ENCODE measurements around the gene ATP2C2. TPM values are rescaled to one million over a fixed set of nuclear protein-coding genes. Genes with fewer than 3 reads are reported as not detected.

The ATP2C2 gene
- total RNA-seq, 1 donor from 2014 or later, result not detected

DNA sequence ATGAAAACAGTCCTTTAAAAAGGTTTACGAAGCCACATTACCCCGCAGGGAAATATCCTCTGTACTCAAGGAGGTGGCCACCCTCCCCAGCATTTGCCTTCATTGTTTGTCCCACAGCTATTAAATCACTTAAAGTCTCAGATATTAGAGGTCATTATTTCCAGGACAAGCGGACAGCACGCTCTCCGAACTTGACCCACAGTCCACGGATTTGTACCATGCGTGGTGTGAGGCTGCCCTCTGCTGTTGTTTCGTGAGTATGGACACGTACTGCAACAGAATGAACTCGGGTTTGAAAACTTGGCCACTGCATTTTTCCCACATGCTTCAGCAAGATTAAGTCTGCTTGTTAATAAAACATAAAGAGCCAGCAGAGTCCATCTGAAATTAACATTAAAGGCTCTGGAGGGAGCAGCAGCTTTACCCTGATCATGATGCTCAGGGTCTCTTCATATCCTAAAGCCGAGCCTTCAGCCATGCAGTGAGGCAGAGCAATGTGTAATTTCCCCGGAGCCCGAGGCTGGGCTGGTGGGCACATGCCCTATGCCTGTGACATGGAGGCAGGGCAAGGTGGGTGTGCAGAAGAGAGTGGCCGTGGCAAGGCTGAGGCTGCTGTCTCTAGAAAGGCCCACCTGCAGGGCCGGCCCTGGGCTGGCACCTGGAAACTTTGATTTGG, 116.4 kb downstream of the ATP2C2 start:
- intact Hi-C loops (cut with micrococcal nuclease), result loop anchor here (2.0 kb wide), 1 partner anchor 208 kb away; no protein-coding TSS in a partner anchor
- peaks cover 30% of the 10 kb centered on the region for H3K36me3 Mint-ChIP-seq (ENCODE audit: low read depth)
- H3K4me1 Mint-ChIP-seq, result peaks cover 2% of the 10 kb centered on the region
- no peak overlapping the region for H3K27ac Mint-ChIP-seq
- DNase-seq, result peak; percentile 68
- H3K4me3 Mint-ChIP-seq, result no peak overlapping the region
- no peaks in the 10 kb centered on the region for H3K9me3 Mint-ChIP-seq
- no peaks in the 10 kb centered on the region for H3K27me3 Mint-ChIP-seq

- H3K9me3 Mint-ChIP-seq, result no peaks in the 10 kb centered on the region
- no peaks in the 10 kb centered on the region for H3K27me3 Mint-ChIP-seq
- peaks cover 4% of the 10 kb centered on the region for H3K4me1 Mint-ChIP-seq
- intact Hi-C loops (cut with micrococcal nuclease), result loop anchor here (2.0 kb wide), 1 partner anchor 209 kb away; no protein-coding TSS in a partner anchor
- H3K4me3 Mint-ChIP-seq, result no peak overlapping the region
- peaks cover 34% of the 10 kb centered on the region for H3K36me3 Mint-ChIP-seq (ENCODE audit: low read depth)
- no peak overlapping the region for H3K27ac Mint-ChIP-seq
- no peak for DNase-seq
These were observed 117.1 kb downstream of the ATP2C2 start for GRCh38 chr16:84485255-84486010.

GRCh38 chr16:84486126-84486525, 117.8 kb downstream of the ATP2C2 start:
- Mint-ChIP-seq H3K36me3 (ENCODE audit: low read depth) (peaks cover 40% of the 10 kb centered on the region), H3K27ac (no peak overlapping the region), H3K4me3 (no peak overlapping the region), H3K9me3 (no peaks in the 10 kb centered on the region), H3K27me3 (no peaks in the 10 kb centered on the region), H3K4me1 (peaks cover 4% of the 10 kb centered on the region)
- intact Hi-C loops (cut with micrococcal nuclease), result no loop called here
- no peak for DNase-seq

DNA sequence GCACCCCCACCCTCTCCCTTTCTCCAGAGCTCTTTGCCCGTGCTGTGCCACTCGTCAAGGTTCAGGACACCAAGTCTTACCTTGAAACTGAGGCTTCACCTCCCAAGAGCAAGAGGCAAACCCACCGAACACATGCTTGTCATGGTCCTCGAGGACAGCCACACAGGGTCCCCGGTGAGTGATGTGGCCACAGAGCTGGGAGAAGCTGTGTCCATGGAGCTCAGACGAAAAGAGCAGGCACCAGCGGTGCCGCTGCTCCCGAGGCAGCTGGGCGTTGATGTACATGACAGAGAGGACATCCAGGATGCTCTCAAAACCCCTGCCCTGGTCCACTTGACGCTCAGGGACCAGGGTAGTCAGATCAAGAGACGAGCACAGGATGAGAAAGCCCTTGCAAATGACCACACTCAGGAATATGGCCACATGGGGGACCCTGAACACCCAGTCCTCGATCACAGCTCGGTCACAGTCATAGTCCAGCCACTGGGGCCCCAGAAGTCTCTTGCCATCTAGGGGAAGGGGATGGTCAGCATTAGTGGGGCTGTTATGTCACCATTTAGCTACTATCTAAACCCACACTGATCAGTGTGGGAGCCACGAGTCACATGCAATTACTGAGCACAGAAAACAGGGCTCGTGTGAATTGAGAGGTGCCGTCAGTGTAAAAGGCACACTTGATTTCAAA, 118.4 kb downstream of the ATP2C2 start:
- Mint-ChIP-seq H3K27ac (no peak overlapping the region), H3K36me3 (ENCODE audit: low read depth) (peaks cover 37% of the 10 kb centered on the region), H3K4me3 (no peak overlapping the region), H3K9me3 (no peaks in the 10 kb centered on the region), H3K27me3 (no peaks in the 10 kb centered on the region), H3K4me1 (peaks cover 4% of the 10 kb centered on the region)
- intact Hi-C loops (cut with micrococcal nuclease), result no loop called here
- no peak for DNase-seq

- no peaks in the 10 kb centered on the region for H3K27me3 Mint-ChIP-seq
- DNase-seq, result no peak
- peaks cover 38% of the 10 kb centered on the region for H3K36me3 Mint-ChIP-seq (ENCODE audit: low read depth)
- H3K27ac Mint-ChIP-seq, result no peak overlapping the region
- H3K9me3 Mint-ChIP-seq, result no peaks in the 10 kb centered on the region
- no peak overlapping the region for H3K4me3 Mint-ChIP-seq
- H3K4me1 Mint-ChIP-seq, result peaks cover 4% of the 10 kb centered on the region
- intact Hi-C loops (cut with micrococcal nuclease), result no loop called here
These were observed 119.0 kb downstream of the ATP2C2 start for GRCh38 chr16:84487358-84487757.

DNA sequence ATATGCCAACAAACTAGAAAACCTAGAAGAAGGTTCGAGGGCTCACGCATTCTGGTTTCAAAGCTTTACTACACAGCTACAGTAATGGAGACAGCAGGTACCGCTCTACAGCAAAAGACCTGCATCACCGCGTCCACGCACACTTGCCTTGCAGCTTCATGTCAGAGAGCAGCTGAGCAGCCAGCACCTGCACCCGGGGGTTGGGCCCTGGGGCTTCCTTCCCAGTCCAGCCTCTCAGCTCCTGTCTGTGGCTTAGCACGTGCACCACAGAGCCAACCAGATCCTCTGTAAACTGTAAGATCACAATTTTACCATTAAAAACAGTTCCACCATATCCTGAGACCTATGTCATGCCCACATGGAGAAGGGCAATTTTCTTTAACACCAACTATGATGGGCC, 120.8 kb downstream of the ATP2C2 start:
- intact Hi-C loops (cut with micrococcal nuclease), result no loop called here
- Mint-ChIP-seq H3K9me3 (no peaks in the 10 kb centered on the region), H3K4me1 (peaks cover 4% of the 10 kb centered on the region), H3K27me3 (no peaks in the 10 kb centered on the region), H3K4me3 (no peak overlapping the region), H3K36me3 (ENCODE audit: low read depth) (peaks cover 49% of the 10 kb centered on the region), H3K27ac (no peak overlapping the region)
- DNase-seq, result no peak

- H3K36me3 Mint-ChIP-seq (ENCODE audit: low read depth), result peaks cover 69% of the 10 kb centered on the region
- no peak overlapping the region for H3K4me3 Mint-ChIP-seq
- H3K9me3 Mint-ChIP-seq, result peaks cover 9% of the 10 kb centered on the region
- no peaks in the 10 kb centered on the region for H3K4me1 Mint-ChIP-seq
- H3K27ac Mint-ChIP-seq, result peak overlapping the region; percentile 25
- DNase-seq, result no peak
- no peaks in the 10 kb centered on the region for H3K27me3 Mint-ChIP-seq
- intact Hi-C loops (cut with micrococcal nuclease), result no loop called here
These were observed 127.2 kb downstream of the ATP2C2 start for GRCh38 chr16:84495506-84495905.

- no peak for DNase-seq
- Mint-ChIP-seq H3K9me3 (peaks cover 9% of the 10 kb centered on the region), H3K4me3 (no peak overlapping the region), H3K27ac (no peak overlapping the region), H3K4me1 (peaks cover 2% of the 10 kb centered on the region), H3K36me3 (ENCODE audit: low read depth) (peaks cover 64% of the 10 kb centered on the region), H3K27me3 (no peaks in the 10 kb centered on the region)
- intact Hi-C loops (cut with micrococcal nuclease), result no loop called here
These were observed 128.7 kb downstream of the ATP2C2 start for GRCh38 chr16:84496991-84497390.

GRCh38 chr16:84497418-84498222, 129.3 kb downstream of the ATP2C2 start:
- no peak overlapping the region for H3K27ac Mint-ChIP-seq
- H3K36me3 Mint-ChIP-seq (ENCODE audit: low read depth), result peaks cover 66% of the 10 kb centered on the region
- H3K9me3 Mint-ChIP-seq, result peaks cover 9% of the 10 kb centered on the region

GRCh38 chr16:84498223-84498610, 129.9 kb downstream of the ATP2C2 start:
- H3K27me3 Mint-ChIP-seq, result no peaks in the 10 kb centered on the region
- no peak overlapping the region for H3K27ac Mint-ChIP-seq
- H3K9me3 Mint-ChIP-seq, result peaks cover 9% of the 10 kb centered on the region
- H3K36me3 Mint-ChIP-seq (ENCODE audit: low read depth), result peaks cover 61% of the 10 kb centered on the region
- intact Hi-C loops (cut with micrococcal nuclease), result no loop called here
- peaks cover 2% of the 10 kb centered on the region for H3K4me1 Mint-ChIP-seq
- no peak for DNase-seq
- no peak overlapping the region for H3K4me3 Mint-ChIP-seq

More at GRCh38 chr16:84497418-84498222, 129.3 kb downstream of the ATP2C2 start:
- Mint-ChIP-seq H3K27me3 (no peaks in the 10 kb centered on the region), H3K4me3 (no peak overlapping the region), H3K4me1 (peaks cover 2% of the 10 kb centered on the region)
- intact Hi-C loops (cut with micrococcal nuclease), result no loop called here
- no peak for DNase-seq

DNA sequence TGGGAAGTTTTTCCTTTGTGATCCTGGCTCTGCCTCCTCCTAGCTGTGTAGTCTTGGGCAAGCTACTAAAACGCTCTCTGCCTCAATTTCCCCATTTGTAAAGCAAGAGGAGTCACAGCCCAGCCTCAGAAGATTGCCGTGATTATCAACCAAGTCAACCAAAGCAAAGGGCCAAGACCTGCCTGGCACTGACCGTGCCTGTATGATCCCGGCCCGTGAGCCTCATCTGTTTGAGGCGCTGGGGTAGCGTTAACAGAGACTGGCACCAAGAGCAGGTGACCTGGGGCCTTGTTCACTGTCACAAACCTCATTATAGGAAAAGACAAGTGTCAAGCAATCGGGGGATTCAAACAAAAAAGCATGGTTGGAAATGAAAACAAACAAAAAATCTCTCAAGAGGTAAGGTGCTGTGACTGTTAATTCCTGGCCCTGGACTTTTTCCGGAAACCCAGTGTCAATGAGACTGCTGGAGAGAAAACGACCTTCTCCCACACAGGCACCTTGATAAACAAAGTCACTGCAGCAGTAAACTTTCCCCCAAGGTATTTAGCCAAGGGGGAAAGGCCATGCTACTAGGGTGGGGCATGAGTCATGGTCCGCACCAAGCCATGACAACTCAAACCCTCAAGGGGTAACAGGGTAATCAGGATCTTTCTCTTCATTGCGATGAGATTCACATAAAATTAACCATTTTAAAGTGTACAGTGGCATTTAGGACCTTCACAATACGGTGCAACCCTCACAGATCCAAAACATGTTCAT, 130.7 kb downstream of the ATP2C2 start:
- no peak overlapping the region for H3K27ac Mint-ChIP-seq
- intact Hi-C loops (cut with micrococcal nuclease), result no loop called here
- H3K36me3 Mint-ChIP-seq (ENCODE audit: low read depth), result peaks cover 53% of the 10 kb centered on the region
- no peak overlapping the region for H3K4me3 Mint-ChIP-seq
- no peak for DNase-seq
- peaks cover 9% of the 10 kb centered on the region for H3K9me3 Mint-ChIP-seq
- peaks cover 7% of the 10 kb centered on the region for H3K4me1 Mint-ChIP-seq
- no peaks in the 10 kb centered on the region for H3K27me3 Mint-ChIP-seq

DNA sequence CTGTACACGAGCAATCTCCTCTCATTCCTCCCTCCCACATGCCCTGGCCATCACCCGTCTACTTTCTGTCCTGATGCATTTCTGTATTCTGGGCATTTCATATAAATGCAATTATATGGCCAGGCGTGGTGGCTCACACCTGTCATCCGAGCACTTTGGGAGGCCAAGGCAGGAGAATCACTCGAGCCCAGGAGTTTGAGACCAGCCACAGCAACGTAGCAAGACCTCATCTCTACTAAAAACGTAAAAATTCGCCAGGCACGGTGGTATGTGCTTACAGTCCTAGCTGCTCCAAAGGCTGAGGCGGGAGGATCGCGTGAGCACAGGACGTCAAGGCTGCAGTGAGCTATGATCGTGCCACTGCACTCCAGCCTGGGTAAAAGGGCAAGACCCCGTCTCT, 131.3 kb downstream of the ATP2C2 start:
- no peak overlapping the region for H3K4me3 Mint-ChIP-seq

GRCh38 chr16:84500531-84500930, 132.2 kb downstream of the ATP2C2 start:
- no peak for DNase-seq
- Mint-ChIP-seq H3K9me3 (peaks cover 2% of the 10 kb centered on the region), H3K36me3 (ENCODE audit: low read depth) (peaks cover 39% of the 10 kb centered on the region), H3K4me1 (peaks cover 19% of the 10 kb centered on the region), H3K4me3 (no peak overlapping the region), H3K27me3 (no peaks in the 10 kb centered on the region), H3K27ac (no peak overlapping the region)
- intact Hi-C loops (cut with micrococcal nuclease), result loop anchor here (10.0 kb wide), 3 partner anchors 386 to 546 kb away; partner anchors contain the start of genes MBTPS1 and OSGIN1

More for the DNA sequence above, 131.3 kb downstream of the ATP2C2 start:
- no peak overlapping the region for H3K27ac Mint-ChIP-seq
- DNase-seq, result no peak
- peaks cover 5% of the 10 kb centered on the region for H3K9me3 Mint-ChIP-seq
- H3K4me1 Mint-ChIP-seq, result peaks cover 10% of the 10 kb centered on the region
- intact Hi-C loops (cut with micrococcal nuclease), result loop anchor here (10.0 kb wide), 3 partner anchors 385 to 545 kb away; partner anchors contain the start of genes MBTPS1 and OSGIN1
- no peaks in the 10 kb centered on the region for H3K27me3 Mint-ChIP-seq
- peaks cover 47% of the 10 kb centered on the region for H3K36me3 Mint-ChIP-seq (ENCODE audit: low read depth)

Measured in activated CD4-positive, alpha-beta T cell treated with anti-CD3 and anti-CD28 coated beads, Interleukin-2, amount 10 ng/mL, durations not matched to agents 24 days and 14 days (primary cell).